NCI-H128 (cell line): Measurements from ENCODE around the gene KRT86.

Experiments
- DNase-seq: peaks from one replicate; lab custom pipeline; 2025; ENCODE audit not compliant: unreplicated experiment; lab: John Stamatoyannopoulos, UW

KRT86 gene

GRCh38 chr12:52353766-52354165 lies 79.3 kb downstream of the KRT86 start:
- DNase-seq = no peak

DNA sequence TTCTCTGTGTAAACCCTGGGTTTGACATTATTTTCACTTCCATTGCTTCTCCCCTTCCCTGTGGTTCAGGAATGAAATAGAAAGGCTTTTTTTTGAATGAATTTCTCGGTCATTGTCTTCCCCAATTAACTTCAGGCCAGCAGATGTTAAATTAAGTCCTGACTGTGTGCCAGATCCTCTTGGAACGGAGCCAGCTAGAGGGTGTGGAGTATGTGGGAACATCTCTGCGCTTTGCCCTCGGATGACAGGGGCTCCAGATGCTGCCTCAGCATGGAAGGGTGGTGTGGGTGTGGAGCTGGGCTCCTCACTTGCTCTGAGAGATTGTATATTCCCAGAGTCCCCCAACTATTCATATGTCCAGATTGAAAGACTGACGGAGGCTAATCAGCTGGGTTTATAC lies 79.8 kb downstream of the KRT86 start:
- no peak for DNase-seq

DNA sequence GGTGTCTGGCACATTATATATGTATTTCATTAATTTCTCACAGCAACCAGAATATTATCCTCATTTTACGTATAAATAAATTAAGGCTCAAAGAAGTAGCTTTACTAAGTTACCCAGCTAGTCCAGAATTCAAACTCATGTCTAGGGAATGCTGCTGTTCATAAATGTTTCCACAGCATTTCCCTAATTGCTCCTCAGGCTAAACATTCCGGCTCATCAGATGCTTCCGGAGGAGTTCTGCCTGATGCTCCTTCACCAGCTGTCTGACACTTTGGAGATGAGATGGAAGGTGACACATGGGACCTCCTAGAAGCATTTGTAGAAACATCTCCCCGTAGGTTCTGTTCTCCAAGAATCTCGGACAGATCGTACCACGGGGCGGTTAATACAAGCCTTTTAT lies 80.7 kb downstream of the KRT86 start:
- DNase-seq = no peak

DNA sequence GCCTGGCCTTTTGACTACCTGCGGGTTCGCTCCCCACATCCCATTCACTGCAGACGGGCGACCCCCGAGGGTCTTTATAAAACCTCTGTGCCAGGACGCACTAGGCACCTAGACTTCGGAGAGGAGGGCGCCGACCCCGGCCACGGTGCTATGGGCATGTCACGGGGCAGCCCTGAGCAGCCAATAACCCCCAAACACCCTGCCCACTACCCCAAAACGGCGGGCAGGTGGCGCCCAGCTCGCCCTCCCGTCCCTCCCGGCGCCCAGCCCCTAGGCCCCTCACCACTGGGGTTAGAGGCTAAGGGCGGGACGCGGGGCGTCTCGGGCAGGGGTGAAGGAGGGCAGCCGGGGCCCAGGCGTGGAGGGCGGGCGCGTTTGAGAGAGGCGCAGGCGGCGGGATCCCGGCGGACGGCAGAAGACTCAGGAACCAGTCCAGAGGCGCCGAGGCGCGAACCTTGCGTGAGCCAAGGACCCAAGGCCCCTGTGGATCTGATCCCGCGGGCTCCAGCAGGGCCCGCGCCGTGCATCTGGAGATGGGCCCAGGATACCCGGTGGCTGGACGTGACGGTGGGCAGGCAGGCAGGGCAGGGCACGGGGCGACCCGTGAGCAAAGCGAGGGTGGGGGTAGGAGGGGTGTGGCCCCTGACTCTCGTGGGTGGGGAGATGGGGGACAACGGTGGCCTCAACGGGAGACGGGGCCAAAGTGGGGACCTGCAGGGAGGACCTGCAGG lies 81.8 kb downstream of the KRT86 start:
- no peak for DNase-seq

DNA sequence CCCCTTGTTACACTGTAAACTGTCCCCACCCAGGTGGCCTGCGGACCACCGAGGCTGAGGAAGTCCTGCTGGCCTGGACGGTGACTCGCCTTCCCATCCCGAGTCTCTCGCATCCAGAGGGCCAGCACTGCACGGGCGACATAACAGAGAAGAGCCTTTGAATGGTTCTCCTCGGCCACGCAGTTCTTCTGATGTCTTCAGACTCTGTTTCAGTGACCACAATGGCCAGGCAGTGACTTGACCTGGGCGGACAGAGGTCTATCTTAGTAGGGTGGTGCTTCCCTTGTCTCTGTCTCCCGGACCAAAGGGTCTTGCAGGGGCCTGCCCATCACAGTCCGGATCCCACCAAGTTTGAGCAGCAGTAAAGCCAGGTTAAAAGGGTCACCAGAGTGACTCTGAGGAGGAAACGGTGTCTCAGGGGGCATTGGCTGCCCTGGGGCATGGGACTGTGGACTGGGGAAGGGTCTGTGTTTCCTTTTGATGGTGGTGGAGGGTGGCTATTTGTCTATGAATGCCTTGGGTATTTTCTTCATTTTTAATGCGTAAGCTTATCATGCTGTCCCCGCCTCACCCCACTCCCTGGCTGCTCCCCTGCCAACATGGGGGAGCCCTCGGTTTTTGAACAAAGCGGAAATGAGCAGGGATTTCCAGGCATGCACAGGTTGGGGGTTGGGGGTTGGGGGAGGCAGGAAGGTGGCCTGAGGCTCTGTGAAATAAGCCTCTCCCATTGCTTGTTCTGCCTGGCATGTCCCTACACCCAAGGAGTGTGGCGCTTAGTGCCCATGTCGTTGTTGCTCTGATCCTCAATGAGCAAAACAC lies 82.5 kb downstream of the KRT86 start:
- no peak for DNase-seq
